NCI-H2029 (cell line): ENCODE results near the gene TRIM67.

Experiments used
- DNase-seq: peaks from one replicate; lab custom pipeline; 2025; lab: John Stamatoyannopoulos, UW

Gene TRIM67

DNA sequence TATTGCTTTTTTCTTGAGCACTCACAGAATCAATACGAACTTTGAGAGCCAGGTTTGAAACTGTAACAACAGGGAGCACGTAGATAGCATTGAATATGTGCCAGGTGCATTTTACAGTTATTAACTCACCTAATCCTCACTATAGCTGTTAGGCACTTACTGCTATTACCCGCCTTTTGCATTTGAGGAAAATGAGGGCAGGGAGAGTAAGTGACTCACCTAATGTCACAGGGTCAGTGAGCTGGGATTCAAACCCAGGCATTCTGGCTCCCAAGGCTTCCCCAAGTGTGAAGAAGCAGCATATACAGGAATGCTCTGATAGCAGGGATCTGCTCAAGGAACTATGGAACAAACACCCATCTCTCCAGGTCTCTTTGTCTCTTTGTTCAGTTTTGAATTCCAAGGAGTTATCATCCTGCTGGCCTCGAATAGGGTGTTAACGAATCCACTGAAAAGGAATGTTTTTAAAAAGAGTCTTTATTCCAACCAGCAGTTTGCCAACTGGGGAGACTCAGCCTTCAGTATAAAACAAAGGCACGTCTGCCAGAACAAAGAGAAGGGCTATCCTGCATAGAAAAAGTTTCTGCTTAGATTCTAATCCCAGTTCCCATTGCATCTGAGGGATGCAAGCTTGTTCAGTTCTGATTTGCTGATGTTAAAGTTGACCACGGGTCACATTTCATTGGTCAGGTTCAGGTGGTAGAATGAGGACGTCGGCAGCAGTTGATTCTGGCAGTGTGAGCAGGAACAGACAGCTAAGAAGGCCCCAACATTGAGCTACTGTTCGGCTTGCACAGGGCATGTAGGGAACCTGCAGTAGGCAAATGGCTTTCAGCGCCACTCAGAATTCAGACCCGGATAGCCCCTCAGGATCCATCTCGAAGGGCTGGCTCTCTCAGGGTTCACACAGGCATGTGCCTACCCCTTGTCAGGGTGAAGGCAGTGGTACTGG is 22.1 kb downstream of the TRIM67 start:
- no peak for DNase-seq

DNA sequence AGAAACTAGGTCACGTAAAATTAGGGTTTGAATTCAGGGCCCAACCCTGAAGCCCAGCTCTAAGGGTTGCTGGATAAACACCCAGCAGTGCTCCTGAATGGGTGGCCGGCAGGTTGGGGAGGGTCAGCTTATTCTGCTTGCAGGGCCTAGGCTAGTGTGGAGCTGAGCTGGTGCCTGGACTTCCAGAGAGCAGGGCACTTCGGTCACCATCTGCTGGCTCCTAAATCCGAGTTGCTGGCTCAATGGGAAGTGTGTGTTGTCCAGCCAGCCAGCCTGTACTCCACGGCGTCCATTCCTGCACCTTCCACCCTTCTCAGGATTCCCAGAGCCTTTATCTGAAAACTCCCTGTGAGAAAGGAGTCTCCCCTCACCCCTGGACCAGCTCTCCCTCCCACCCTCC is 23.0 kb downstream of the TRIM67 start:
- DNase-seq = no peak

DNA sequence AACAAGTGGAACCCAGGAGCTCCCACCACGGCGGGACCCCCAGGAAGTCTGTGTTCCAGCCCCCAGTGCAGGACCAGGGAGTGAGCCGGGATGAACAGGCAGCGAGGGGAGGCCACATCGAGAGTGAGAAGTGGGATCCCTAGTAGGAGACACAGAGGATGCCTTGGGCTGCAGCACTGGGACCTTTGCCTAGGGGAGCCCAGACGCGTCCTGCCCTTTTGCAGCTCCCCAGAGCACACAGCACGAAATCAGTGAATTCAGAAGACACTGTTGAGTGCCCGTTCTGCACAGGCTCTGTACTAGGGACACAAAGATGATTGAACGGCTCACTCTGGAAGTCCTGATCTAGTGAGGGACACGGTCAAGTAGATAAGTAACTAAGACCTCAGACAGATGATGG is 23.5 kb downstream of the TRIM67 start:
- no peak for DNase-seq

DNA sequence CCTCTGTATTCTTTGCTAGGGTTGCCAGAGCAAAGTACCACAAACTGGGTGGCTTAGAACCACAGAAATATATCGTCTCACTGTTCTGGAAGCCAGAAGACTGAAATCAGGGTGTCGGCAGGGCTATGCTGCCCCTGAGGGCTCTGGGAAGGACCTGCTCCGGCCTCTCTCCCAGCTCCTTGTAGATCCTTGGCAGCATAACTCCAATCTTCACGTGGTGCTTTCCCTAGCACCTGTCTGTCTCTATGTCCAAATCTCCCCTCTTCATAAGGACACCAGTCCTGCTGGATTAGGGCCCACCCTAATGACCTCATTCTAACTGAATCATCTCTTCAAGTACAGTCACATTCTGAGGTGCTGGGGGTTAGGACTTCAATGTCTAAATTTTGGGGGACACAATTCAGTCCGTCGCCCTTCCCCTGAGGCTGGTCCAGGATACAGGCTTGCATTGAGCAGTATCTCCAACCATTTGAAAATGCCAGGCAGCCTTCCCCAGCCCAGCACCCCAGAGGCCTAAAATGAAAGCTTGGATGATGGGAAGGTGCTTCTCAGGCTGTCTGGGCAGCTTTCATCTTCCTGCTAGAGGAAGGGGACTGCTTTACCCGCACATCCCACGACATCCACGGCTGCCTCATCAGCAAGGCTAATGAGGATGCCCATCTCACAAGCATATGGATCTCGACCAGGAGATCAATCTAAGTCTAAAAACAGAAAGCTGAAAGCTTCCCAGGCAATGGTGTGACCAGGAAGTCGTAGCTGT is 24.7 kb downstream of the TRIM67 start:
- no peak for DNase-seq

DNA sequence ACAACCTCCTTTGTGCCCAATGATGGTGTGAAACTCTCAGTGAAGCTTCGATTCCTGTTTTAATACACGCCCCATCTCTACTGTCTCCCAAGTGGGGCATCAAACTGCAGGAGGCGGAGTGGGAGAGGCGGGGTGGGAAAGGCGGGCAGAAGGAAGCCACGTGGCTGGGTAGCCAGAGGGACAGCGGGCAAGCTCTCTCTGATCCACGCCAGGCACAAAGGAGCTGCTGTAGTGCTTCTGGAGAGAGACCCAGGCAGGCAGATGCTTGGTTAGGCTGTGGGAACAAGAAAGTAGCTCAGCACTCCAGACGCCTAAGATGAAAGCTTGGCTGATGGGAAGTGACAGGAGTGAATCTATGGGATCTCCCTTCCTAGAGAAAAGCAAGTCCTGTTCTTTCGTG is 25.7 kb downstream of the TRIM67 start:
- DNase-seq = no peak

DNA sequence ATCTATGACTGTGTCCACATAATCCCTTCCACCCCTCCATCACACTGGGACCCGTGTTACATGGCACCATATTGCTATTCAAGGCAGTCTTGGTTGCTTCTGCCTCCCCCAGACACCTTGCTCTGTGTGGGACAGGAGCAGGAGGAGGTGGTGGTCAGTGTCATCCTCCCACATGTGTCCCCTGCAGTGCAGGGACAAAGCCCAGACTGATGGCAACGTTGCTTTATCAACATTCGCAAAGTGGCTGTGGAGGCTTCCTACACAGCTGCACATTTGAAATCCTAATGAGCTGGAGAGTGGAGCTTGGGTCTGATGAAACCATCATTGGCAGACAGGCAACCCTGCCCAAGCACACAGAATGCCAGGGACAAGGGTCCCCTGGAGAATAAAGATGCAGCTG is 26.2 kb downstream of the TRIM67 start:
- no peak for DNase-seq

DNA sequence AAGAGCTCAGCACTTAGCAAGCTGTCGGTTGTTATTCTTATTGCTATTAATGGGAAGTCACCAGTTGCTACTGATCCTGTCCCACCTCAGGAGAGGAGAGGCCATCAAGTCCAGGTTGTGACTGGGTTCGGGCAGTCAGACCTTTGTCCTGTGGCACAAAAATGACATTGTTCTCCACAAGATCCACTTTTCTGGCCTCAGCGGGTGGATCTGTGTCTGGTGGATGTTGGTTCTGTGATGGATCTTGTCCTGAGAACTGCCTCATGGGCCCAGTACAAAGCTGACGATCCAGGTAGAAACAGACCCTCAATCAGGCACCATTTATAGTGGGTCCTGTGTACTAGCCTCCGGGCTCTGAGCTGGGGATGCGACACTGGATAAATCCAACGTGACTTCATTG is 26.9 kb downstream of the TRIM67 start:
- no peak for DNase-seq

DNA sequence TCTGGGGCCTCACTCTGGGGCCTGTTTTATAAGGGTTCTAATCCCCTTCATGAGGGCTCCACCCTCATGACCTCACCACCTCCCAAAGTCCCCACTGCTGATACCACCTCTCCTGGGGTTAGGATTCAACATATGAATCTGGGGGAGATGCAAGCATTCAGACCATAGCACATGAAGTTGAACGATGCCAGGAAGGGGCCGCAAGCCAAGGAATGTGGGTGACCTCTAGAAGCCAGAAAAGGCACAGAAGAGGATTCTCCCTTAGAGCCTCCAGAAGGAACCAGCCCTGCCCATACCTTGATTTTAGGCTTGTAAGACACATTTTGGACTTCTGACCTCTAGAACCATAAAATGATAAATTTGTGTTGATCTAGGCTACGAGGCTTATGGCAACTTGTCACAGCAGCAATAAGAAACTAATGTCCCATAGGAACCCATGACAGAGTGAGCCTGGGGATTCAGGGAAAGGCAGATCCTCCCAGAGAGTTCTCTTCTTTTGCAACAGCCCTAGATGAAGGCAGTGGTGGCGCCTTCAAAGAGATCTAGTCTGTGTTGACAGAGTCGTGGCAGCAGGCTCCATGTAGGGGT is 27.9 kb downstream of the TRIM67 start:
- no peak for DNase-seq

DNA sequence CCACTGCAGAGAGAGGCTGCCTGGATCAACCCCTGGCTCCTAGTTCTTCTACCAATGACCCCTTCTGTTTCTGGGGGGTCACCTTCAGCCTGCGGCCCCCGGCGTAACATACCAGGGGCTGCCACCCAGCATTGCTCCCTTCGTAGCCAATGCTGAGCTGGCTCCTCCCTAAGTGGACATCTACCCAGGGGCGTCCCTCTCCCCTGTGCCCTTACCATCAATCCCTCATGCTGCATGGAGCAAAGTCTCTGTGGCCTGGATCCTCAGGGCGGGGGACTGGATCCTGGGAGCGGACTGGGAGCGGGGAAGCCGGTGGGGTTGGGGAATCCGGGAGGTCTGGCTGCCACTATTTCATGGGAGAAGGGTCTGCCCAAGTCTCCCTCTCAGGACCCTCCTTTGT is 28.6 kb downstream of the TRIM67 start:
- DNase-seq = no peak

DNA sequence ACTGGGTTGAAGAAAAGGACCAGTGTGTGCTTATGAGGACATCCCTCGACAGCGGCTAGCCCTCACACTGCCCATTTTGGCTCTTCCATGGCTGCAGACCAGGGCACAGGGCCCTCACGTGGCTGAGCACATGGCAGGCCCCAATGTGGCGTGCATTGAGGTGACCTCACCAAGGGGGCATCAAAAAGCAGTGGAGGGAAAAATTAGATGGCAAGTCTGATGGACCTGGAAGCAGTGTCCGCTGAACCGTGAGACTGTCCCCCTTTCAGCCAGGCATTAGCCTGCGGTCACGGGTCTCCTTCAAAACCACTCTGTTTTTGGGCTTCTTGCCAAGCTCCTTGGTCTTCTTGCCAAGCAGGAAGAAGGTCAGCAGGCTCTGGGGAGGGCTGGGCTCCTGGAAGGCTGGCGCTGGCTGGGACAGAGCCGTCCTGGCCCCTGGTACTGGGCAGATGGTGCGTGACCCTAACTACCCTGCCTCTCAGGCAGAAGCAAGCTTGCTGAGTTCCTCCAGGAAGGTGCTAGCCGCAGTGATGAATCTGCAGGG is 30.8 kb downstream of the TRIM67 start:
- peak; percentile 89 for DNase-seq

DNA sequence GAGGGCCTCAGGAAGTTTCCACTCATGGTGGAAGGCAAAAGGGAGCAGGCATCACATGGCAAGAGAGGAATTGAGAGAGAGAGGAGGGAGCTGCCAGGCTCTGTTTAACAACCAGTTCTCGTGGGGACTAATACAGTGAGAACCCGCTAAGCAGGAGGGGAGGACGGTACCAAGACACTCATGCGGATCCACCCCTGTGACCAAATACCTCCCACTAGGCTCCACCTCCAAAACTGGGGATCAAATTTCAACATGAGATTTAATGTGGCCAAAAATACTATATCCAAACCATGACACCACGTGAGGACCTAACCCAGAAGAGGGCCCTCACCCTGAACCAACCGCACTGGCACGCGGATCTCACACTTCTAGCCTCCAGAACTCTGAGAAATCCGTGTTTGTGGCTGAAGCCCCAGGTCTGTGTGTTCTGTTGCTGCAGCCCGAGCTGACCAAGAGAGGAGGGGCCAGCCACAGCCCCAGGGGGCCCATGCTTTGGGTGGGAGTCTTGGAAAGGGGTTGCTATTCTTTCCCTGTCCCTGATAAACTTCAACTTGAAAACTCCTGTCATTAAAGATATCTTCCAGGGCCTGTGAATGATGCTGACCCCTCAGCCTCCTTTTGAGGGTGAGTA is 32.0 kb downstream of the TRIM67 start:
- DNase-seq = peak; percentile 29

DNA sequence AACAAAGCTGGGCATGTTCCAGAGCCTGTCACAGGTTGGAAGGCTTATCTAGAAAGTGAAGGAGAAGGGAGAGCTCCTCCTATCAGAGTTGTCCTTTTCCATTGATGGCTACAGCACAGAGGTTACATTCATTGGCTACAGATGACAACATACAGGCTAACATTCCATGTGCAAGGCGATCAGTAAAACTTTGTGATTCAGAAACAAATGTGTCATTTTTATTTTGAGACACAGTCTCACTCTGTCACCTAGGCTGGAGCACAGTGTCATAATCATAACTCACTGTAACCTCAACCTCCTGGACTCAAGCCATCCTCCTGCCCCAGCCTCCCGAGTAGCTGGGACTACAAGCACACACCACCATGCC is 32.6 kb downstream of the TRIM67 start:
- no peak for DNase-seq

DNA sequence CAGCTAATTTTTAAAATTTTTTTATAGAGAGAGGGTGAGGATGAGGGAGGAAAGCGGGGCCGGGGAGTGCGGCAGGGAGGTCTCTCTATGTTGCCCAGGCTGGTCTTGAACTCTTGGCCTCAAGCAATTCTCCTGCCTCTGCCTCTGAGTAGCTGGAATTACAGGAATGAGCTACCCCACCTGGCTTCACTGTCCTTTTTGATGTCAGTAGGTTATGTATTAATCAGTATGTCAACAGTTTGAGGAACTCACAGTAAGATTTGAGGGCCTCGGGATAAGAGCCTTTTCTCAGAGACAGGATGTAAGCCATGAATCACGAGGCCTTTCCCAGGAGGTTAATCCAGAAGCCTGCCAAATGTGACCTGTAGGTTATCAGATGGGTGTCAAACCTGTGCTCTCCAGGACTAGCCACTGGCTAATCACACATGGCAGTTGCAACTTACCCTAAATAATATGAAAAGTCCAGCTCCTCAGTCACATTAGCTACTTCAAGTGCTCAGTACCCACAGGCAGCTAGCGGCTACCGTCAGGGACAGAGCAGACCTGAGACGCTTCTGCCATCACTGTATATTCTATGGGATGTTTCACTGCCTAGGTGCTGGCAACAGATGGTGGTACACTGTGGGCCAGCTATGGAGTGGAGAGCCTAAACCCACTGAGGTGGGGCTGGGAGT is 33.1 kb downstream of the TRIM67 start:
- no peak for DNase-seq

DNA sequence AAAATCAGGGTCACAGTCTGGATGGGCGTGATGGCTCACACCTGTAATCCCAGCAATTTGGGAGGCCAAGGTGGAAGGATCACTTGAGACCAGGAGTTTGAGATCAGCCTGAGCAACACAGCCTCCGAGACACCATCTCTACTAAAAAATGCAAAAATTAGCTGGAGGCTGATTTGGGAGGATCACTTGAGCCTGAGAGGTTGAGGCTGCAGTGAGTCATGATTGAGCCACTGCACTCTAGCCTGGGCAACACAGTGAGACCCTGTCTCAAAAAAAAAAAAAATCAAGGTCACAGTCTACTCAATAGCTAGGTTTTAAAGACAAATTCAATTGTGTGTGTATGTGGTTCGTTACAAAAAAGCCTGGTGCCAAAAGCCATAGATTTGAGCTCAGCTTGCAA is 34.4 kb downstream of the TRIM67 start:
- no peak for DNase-seq

DNA sequence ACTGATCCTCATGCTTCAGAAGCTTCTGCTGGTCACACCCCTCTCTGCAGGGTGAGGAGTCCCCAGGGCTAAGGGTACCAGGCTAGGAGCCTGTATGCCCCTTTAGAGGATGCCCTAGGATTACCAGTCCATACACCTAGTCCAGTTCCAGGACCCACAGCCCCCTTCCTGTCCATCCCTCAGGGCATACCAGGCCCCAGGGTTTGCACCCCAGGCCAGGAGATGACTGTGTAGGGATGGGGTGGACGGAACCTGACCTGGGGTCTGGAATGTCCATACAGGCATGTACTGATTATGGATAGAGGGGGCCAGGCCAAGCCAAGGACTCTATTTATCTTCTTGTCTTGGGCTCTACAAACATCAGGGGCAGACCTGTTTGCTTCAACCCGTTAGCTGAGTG is 34.9 kb downstream of the TRIM67 start:
- no peak for DNase-seq

DNA sequence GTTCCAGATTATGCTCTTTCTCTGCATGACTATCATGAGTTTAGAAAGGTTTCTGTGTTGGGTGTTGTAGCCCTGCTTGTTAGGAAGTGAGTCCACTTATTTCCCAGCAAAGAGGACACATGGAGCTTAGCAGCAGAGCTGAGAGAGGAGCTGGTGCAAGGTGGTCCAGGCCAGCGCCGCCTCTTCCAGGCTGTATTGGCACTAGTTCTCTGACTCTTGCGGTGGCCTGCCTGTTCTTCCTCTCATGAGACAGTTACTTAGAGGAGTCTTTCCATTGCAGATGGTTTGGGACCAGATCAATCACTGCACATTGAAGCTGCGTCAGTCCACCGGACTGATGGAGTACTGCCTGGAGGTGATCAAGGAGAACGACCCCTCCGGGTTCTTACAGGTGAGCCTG is 38.0 kb downstream of the TRIM67 start:
- no peak for DNase-seq

DNA sequence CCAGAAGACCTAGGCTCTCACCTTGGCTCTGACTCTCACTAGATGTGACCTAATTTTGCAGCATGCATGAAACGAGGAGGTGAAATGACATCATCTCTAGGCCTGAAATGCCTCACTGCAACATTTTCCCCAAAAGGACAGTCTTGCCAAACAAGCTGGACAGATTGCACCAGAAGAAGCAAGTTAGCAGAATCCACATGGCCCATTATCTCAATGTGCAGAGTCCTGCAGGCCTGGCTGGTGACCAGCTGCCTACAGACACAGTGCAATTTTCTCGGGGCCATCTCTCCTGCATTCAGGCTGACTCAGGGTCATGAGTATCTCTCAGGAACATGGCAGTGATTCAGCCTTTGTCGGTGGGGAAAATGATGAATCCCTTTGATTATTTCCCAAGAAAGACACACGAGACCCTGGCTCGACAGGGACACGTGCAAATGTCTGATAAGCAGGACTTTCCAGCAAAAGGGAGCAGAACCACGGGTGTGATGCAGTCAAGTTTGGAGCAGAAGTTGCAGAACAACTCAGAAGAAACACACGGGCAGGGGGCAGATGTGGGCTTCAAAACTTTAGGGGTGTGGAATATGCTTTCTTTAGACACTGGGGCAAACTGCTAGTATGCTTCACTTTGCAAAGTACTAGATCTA is 38.7 kb downstream of the TRIM67 start:
- no peak for DNase-seq

DNA sequence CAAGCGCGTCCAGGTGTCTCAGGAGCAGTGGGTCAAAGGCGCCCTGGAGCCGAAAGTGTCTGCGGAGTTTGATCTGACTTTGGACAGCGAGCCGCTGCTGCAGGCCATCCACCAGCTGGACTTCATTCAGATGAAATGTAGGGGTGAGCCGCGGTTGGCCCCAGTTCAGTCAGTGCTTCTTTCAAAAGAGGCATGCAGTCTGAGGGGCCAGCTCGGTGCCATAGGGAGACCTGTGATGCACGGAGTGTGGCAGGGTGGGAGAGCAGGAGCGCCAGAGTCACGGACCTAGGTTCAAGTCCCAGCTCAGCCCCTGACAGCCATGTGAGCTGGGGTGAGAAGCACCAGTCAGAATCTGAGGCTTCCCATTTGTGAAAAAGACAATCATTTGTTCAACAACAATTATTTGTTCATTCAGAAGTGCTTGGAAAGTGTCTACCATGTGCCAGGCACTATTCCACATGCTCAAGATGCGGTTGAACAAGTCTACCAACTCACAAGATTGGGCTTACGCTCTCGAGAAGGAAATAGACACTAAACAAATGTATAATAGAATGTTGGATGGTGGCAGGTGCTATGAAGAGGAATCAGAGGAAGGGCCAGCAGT is 39.6 kb downstream of the TRIM67 start:
- no peak for DNase-seq

DNA sequence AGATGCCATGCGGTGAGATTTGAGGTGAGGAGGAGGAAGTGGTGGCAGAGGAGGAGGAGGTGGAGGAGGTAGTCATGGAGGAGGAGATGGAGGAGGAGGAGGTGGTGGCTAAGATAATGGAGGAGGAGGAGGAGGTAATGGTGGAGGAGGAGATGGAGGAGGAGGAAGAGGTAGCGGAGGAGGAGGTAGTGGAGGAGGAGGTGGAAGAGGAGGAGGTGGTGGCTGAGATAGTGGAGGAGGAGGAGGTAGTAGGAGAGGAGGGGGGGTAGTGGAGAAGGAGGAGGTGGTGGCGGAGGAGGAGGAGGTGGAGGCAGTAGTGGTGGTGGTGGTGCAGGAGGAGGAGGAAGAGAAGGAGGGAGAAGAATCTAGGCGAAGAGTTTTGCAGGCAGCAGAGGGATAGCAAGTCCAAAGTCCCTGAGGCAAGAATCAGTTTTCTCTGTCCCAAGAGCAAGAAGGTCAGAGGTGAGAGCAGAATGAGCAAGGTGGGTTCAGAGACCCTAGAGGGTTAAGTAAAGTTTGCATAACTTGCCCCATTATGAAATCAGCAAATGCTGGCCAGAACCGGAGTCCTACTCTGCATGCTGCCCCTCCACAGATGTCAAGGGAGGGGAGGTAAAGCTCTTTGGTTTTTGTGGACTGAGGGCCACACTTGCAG is 40.2 kb downstream of the TRIM67 start:
- DNase-seq = no peak
